BJ (cell line): ENCODE data around the gene MIF4GD. TPM values are rescaled to one million over a fixed set of nuclear protein-coding genes. Genes with fewer than 3 reads are reported as not detected.
"Not testable (repeated sequence)": the region's sequence is repeated elsewhere in the genome, so short reads cannot be mapped to it uniquely, and the experiment has no call there.

ENCODE experiments used
- CTCF ChIA-PET: fragments of 350-600 bp; formaldehyde crosslinking; extraction: SDS; loops from one replicate; lab custom pipeline; 2021; ENCODE audit warnings: antibody characterized with exemption, inconsistent platforms; lab: Yijun Ruan, JAX
- POLR2A ChIA-PET: fragments of 300-600 bp; sonication (Branson Sonifier 250); formaldehyde crosslinking; extraction: SDS; loops from one replicate; lab custom pipeline; 2021; ENCODE audit warnings: antibody characterized with exemption; lab: Charles Lee
- DNase-seq: peaks from one replicate; pipeline ENCODE4 v3.0.0-alpha.2; 2011; ENCODE audit warnings: low read depth
- H3K27me3 ChIP-seq: 2 replicates; pipeline ENCODE4 v1.6.0; 2011; ENCODE audit warnings: low read length; ENCODE audit not compliant: control insufficient read depth, insufficient read depth
- H3K36me3 ChIP-seq: 2 replicates; pipeline ENCODE4 v1.5.1; 2011; ENCODE audit warnings: low read length; ENCODE audit not compliant: control insufficient read depth, insufficient read depth
- H3K4me3 ChIP-seq: 2 replicates; pipeline ENCODE4 v1.5.1; 2011; ENCODE audit warnings: low read depth, mild to moderate bottlenecking, control low read depth, low read length
- CTCF ChIP-seq: IDR thresholded peaks from 2 replicates; pipeline ENCODE4 v1.5.1; 2011; ENCODE audit warnings: low read depth, mild to moderate bottlenecking, control low read depth, inconsistent platforms, low read length, moderate library complexity; ENCODE audit not compliant: insufficient read depth
- polyA plus RNA-seq: library from polyadenylated mRNA; depleted of rRNA; stranded (reverse); fragments of >200 nt; gene quantifications from 2 replicates; pipeline ENCODE4 v1.2.3, GENCODE V29; 2011

The MIF4GD gene
- polyA plus RNA-seq, 1 experiment, result 29.0 TPM

- Histone ChIP-seq H3K36me3 (peaks cover 9% of the 10 kb centered on the region), H3K4me3 (peak overlapping the region; percentile 84), H3K27me3 (no peaks in the 10 kb centered on the region)
- ChIA-PET CTCF (interaction anchor here (0.6 to 2.9 kb wide), 8 partner anchors 9 to 455 kb away, joined by 3 to 36 read pairs (median 4); partner anchors contain the start of genes MIF4GD and SLC25A19), POLR2A (interaction anchor here (0.6 kb wide), 1 partner anchor 9 kb away, joined by 3 read pairs; the partner anchor contains the start of gene MIF4GD)
- DNase-seq, result no peak
- no peak for TF ChIP-seq CTCF
Measured at GRCh38 chr17:75262112-75262606, 8.9 kb downstream of the MIF4GD start.

DNA sequence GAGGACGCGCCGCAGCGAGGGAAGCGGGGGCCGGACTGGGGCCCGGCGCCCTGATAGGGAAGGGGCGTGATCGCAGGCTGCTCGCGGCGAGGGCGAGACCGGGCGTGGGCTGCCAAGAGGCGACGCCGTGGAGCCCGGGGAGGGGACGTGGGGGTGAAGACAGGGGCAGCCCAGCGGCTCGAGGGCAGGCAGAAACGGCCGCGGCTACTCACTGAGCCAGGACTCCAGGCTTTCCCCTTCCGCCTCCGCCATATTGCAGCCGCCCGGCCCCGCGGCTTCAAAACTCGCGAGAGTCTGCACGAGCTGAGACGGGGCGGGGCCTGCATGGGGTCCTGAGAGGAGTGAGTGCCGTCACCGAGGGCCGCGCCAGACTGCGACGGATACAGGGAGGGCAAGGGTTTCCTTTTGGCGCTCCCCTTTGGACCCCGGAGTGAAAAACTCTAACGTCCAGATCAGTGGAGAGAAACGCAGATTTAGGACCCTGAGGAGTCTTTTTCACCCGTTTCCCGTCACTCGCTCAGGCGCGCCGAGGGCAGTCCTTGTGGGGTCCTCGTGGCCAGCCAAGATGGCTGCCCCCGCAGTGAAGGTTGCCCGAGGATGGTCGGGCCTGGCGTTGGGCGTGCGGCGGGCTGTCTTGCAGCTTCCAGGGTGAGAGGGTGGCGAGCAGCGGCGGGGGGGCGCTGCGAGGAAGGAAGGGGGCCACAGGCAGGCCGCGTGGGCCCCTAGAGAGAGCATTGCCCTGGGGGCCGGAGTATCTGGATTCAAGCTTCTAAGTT lies 9.5 kb downstream of the MIF4GD start, which contains the start of the genes GGA3 and MRPS7:
Gene GGA3 (minus strand): TSS at position 271 of the 776 bp plus-strand sequence. CDS start 19 bp downstream, at position 252.
Gene MRPS7 (plus strand): TSS at position 544 of the 776 bp plus-strand sequence. CDS start 22 bp downstream, at position 566.
- ChIA-PET POLR2A (interaction anchor here (0.6 kb wide), 1 partner anchor 10 kb away, joined by 3 read pairs; the partner anchor contains the start of gene MIF4GD), CTCF (interaction anchor here (0.7 to 2.9 kb wide), 10 partner anchors 10 to 327 kb away, joined by 3 to 36 read pairs (median 4); partner anchors contain the start of genes MIF4GD and SLC25A19)
- DNase-seq, result peak; percentile 61
- H3K4me3 ChIP-seq, result peak within 1 kb of the TSS; percentile 84
- TF ChIP-seq CTCF, result no peak
- peaks cover 9% of the 10 kb centered on the region for H3K36me3 ChIP-seq
- no peaks in the 10 kb centered on the region for H3K27me3 ChIP-seq

DNA sequence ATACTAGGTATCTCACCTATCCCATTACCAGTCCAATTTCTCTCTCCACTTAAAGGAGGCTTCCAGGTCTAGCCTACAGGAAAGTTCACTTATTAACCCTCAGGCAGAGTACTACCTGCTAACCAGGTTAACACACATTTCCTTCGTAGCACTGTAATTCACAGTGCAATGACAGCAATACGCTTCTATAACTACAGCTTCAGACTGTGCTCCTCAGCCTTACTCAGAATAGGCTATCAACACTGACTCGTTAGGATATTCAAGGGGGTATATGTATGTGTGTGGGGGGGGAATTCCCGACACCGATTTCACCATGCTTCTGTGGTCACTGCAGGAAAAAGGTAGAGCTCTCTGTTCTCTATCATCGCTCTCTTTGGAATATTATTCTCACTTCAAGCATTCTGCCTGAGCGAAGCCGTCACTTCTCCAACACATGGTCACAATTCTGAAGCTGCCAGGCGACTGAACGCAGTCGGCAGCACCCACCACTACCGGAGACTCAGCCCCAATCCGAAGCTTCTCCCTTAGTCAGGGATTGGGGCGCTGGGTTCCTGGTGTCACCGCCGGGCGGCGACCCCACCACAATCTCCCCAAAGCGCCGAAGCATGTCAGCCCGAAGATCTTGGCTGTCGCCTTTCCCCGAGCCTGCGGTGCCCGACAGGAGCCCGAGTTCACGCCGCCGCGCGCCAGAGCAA lies 10.2 kb downstream of the MIF4GD start:
- no peak for DNase-seq
- peak overlapping the region; percentile 84 for H3K4me3 ChIP-seq
- CTCF ChIA-PET, result interaction anchor here (0.7 to 2.9 kb wide), 9 partner anchors 10 to 152 kb away, joined by 3 to 36 read pairs (median 4); partner anchors contain the start of gene MIF4GD
- no peaks in the 10 kb centered on the region for H3K27me3 ChIP-seq
- peaks cover 7% of the 10 kb centered on the region for H3K36me3 ChIP-seq
- TF ChIP-seq CTCF, result peak; percentile 26; the same call in 1 of the 2 replicates
- POLR2A ChIA-PET, result no interaction called here

DNA sequence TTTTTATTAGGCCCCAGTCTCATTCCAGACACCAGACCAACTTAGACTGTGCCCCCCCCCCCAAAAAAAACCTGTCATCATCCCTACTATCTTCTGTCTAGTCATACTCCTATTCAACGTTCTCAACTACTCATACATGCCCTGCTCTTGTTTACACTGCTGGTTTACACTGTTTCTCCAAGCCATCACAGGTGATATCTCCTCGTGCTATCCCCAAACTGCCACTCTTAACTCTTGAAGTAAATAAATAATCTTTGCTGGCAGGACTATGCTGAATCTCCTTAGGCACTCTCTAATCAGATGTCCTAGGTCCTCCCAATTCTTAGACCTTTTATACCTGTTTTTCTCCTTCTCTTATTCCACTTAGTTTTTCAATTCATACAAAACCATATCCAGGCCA lies 13.8 kb downstream of the MIF4GD start:
- H3K27me3 ChIP-seq, DNase-seq, H3K4me3 ChIP-seq, H3K36me3 ChIP-seq, POLR2A ChIA-PET: not testable (repeated sequence)
- CTCF ChIA-PET, result interaction anchor here (0.6 kb wide), 1 partner anchor 528 kb away, joined by 4 read pairs; the partner anchor contains the start of gene UNK

DNA sequence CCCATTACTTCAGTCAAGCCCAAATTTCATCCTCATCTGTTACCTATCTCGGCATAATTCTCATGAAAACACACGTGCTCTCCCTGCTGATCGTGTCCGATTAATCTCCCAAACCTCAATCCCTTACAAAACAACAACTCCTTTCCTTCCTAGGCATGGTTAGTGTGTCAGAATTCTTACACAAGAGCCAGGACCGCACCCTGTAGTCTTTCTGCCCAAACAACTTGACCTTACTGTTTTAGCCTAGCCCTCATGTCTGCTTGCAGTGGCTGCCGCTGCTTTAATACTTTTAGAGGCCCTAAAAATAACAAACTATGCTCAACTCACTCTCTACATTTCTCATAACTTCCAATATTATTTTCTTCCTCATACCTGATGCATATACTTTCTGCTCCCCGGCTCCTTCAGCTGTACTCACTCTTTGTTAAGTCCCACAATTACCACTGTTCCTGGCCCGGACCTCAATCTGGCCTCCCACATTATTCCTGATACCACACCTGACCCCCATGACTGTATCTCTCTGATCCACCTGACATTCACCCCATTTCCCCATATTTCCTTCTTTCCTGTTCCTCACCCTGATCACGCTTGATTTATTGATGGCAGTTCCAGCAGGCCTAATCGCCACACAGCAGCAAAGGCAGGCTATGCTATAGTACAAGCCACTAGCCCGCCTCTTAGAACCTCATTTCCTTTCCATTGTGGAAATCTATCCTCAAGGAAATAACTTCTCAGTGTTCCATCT lies 14.9 kb downstream of the MIF4GD start:
- H3K27me3 ChIP-seq, POLR2A ChIA-PET, H3K4me3 ChIP-seq, H3K36me3 ChIP-seq, DNase-seq, CTCF ChIA-PET: not testable (repeated sequence)
